SK-N-SH treated with all-trans-retinoic acid at 6 μM for 48 hours (cell line): ENCODE measurements around the gene UGT1A1.

ENCODE experiments used
- ATAC-seq: fragments of 200-7000 bp; cut with Tn5 transposase; 3 replicates; pipeline ENCODE4 v1.9.1; 2020; ENCODE audit warnings: mild to moderate bottlenecking, moderate library complexity
- BACH2 ChIP-seq: fragments of 250-450 bp; sonication (Bioruptor Pico); IDR thresholded peaks from 2 replicates; pipeline ENCODE4 v1.9.0; 2021; ENCODE audit warnings: mild to moderate bottlenecking, borderline replicate concordance
- CSDC2 ChIP-seq: fragments of 250-450 bp; sonication (Bioruptor Pico); IDR thresholded peaks from 2 replicates; pipeline ENCODE4 v1.5.0; 2020; ENCODE audit warnings: mild to moderate bottlenecking, moderate library complexity
- ESRRG ChIP-seq: fragments of 250-450 bp; sonication (Bioruptor Pico); IDR thresholded peaks from 2 replicates; pipeline ENCODE4 v1.6.1; 2021; ENCODE audit warnings: mild to moderate bottlenecking
- GLIS3 ChIP-seq: fragments of 250-450 bp; sonication (Bioruptor Pico); IDR thresholded peaks from 2 replicates; pipeline ENCODE4 v1.5.0; 2020; ENCODE audit warnings: mild to moderate bottlenecking, moderate library complexity
- ISL1 ChIP-seq: fragments of 250-450 bp; sonication (Bioruptor Pico); IDR thresholded peaks from 2 replicates; pipeline ENCODE4 v2.1.2; 2022; ENCODE audit warnings: mild to moderate bottlenecking, moderate library complexity
- OSR1 ChIP-seq: fragments of 250-450 bp; sonication (Bioruptor Pico); IDR thresholded peaks from 2 replicates; pipeline ENCODE4 v1.8.0; 2022; ENCODE audit warnings: moderate library complexity, mild to moderate bottlenecking, inconsistent platforms
- PPARA ChIP-seq: fragments of 250-450 bp; sonication (Bioruptor Pico); IDR thresholded peaks from 2 replicates; pipeline ENCODE4 v1.5.0; 2020; ENCODE audit warnings: mild to moderate bottlenecking, borderline replicate concordance
- RARB ChIP-seq: fragments of 250-450 bp; sonication (Bioruptor Pico); IDR thresholded peaks from 2 replicates; pipeline ENCODE4 v1.8.0; 2021; ENCODE audit warnings: mild to moderate bottlenecking, moderate library complexity
- SNAI2 ChIP-seq: fragments of 250-450 bp; sonication (Bioruptor Pico); IDR thresholded peaks from 2 replicates; pipeline ENCODE4 v1.5.0; 2020; ENCODE audit warnings: mild to moderate bottlenecking, moderate library complexity
- TOX ChIP-seq: fragments of 250-450 bp; sonication (Bioruptor Pico); IDR thresholded peaks from 2 replicates; pipeline ENCODE4 v1.8.0; 2021; ENCODE audit warnings: mild to moderate bottlenecking, moderate library complexity, borderline replicate concordance
- ZC3H10 ChIP-seq: fragments of 250-450 bp; sonication (Bioruptor Pico); IDR thresholded peaks from 2 replicates; pipeline ENCODE4 v1.5.1; 2021; ENCODE audit warnings: mild to moderate bottlenecking, moderate library complexity
- ZFP3 ChIP-seq: fragments of 250-450 bp; sonication (Bioruptor Pico); IDR thresholded peaks from 2 replicates; pipeline ENCODE4 v1.5.0; 2020; ENCODE audit warnings: mild to moderate bottlenecking, moderate library complexity
- ZFP30 ChIP-seq: fragments of 450-650 bp; formaldehyde crosslinking; IDR thresholded peaks from 2 replicates; pipeline ENCODE4 v1.5.0; 2022; ENCODE audit warnings: mild to moderate bottlenecking, moderate library complexity
- ZNF70 ChIP-seq: fragments of 450-650 bp; formaldehyde crosslinking; IDR thresholded peaks from 2 replicates; pipeline ENCODE4 v1.5.0; 2020; ENCODE audit warnings: mild to moderate bottlenecking, moderate library complexity
- ZNF8 ChIP-seq: fragments of 450-650 bp; formaldehyde crosslinking; IDR thresholded peaks from 2 replicates; pipeline ENCODE4 v1.5.0; 2020; ENCODE audit warnings: mild to moderate bottlenecking, moderate library complexity
- TF ChIP-seq, protein P1 (sequence below): fragments of 250-450 bp; sonication (Bioruptor Pico); IDR thresholded peaks from 2 replicates; pipeline ENCODE4 v1.8.0; 2021; ENCODE audit warnings: low read depth, mild to moderate bottlenecking, moderate library complexity, borderline replicate concordance
- TF ChIP-seq, protein P2 (sequence below): fragments of 250-450 bp; sonication (Bioruptor Pico); IDR thresholded peaks from 2 replicates; pipeline ENCODE4 v1.8.0; 2020; ENCODE audit warnings: mild to moderate bottlenecking, moderate library complexity, borderline replicate concordance
- TF ChIP-seq, protein P3 (sequence below): fragments of 250-450 bp; sonication (Bioruptor Pico); IDR thresholded peaks from 2 replicates; pipeline ENCODE4 v1.5.1; 2021; ENCODE audit warnings: mild to moderate bottlenecking, moderate library complexity

The UGT1A1 gene

DNA sequence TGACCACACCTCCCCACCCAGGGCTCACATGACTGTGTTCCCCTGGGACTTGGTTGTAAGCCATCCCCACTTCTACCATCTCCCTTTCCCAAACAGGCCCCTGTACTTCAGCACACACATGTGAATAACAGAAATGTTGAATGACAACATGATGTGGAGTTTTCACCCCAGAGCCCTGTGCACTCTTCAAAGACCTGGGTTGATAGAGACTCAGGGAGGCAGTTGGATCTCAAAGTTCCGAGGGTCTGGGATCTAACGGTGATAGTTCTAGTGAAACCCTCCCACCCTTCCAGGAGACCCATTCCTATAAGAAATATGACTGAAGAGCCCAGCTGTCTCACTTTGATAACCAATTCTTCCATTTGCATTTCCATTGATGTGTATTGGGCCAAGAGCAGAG is 18.0 kb downstream of the UGT1A1 start, which contains the start of gene MROH2A:
TSS of gene MROH2A (plus strand) at position 301 of the 400 bp plus-strand sequence. CDS start 1,029 bp downstream, outside the sequence.
- ATAC-seq: no peak
- TF ChIP-seq ZNF70 (no peak), TOX (CRISPR knock-in tag) (no peak), ZNF8 (CRISPR knock-in tag) (no peak), RARB (CRISPR knock-in tag) (no peak), ISL1 (CRISPR knock-in tag) (no peak)
- TF ChIP-seq, protein P1, sequence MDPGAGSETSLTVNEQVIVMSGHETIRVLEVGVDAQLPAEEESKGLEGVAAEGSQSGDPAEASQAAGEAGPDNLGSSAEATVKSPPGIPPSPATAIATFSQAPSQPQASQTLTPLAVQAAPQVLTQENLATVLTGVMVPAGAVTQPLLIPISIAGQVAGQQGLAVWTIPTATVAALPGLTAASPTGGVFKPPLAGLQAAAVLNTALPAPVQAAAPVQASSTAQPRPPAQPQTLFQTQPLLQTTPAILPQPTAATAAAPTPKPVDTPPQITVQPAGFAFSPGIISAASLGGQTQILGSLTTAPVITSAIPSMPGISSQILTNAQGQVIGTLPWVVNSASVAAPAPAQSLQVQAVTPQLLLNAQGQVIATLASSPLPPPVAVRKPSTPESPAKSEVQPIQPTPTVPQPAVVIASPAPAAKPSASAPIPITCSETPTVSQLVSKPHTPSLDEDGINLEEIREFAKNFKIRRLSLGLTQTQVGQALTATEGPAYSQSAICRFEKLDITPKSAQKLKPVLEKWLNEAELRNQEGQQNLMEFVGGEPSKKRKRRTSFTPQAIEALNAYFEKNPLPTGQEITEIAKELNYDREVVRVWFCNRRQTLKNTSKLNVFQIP (CRISPR knock-in tag): no peak
- TF ChIP-seq, all 23 proteins: peak for 0

DNA sequence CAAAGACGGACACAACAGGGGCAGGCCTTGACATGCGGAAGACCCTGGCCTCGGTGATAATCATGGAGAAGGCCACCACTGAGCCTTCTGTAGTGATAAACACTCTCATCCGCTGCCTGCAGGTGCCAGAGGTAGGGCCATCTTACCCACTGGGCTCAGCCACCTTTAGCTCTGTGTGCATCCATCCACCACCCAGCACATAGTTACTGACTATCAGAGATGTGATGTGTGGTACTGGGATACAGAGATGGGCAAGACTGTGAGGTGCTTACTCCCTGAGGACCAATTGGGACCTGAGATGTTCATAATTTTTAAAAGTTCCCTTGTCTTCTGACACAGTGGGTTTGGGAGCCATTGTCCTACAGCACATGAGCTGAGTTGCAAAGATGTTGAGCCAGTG is 19.7 kb downstream of the UGT1A1 start:
- ATAC-seq: no peak
- TF ChIP-seq, protein P1 (CRISPR knock-in tag): no peak
- TF ChIP-seq ZNF70 (no peak), TOX (CRISPR knock-in tag) (no peak), RARB (CRISPR knock-in tag) (no peak), CSDC2 (CRISPR knock-in tag) (no peak), ZFP3 (no peak), PPARA (CRISPR knock-in tag) (no peak), ZC3H10 (CRISPR knock-in tag) (no peak), ZFP30 (CRISPR knock-in tag) (no peak), BACH2 (no peak)
- TF ChIP-seq, protein P2, sequence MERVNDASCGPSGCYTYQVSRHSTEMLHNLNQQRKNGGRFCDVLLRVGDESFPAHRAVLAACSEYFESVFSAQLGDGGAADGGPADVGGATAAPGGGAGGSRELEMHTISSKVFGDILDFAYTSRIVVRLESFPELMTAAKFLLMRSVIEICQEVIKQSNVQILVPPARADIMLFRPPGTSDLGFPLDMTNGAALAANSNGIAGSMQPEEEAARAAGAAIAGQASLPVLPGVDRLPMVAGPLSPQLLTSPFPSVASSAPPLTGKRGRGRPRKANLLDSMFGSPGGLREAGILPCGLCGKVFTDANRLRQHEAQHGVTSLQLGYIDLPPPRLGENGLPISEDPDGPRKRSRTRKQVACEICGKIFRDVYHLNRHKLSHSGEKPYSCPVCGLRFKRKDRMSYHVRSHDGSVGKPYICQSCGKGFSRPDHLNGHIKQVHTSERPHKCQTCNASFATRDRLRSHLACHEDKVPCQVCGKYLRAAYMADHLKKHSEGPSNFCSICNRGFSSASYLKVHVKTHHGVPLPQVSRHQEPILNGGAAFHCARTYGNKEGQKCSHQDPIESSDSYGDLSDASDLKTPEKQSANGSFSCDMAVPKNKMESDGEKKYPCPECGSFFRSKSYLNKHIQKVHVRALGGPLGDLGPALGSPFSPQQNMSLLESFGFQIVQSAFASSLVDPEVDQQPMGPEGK: no peak
- TF ChIP-seq, protein P3, sequence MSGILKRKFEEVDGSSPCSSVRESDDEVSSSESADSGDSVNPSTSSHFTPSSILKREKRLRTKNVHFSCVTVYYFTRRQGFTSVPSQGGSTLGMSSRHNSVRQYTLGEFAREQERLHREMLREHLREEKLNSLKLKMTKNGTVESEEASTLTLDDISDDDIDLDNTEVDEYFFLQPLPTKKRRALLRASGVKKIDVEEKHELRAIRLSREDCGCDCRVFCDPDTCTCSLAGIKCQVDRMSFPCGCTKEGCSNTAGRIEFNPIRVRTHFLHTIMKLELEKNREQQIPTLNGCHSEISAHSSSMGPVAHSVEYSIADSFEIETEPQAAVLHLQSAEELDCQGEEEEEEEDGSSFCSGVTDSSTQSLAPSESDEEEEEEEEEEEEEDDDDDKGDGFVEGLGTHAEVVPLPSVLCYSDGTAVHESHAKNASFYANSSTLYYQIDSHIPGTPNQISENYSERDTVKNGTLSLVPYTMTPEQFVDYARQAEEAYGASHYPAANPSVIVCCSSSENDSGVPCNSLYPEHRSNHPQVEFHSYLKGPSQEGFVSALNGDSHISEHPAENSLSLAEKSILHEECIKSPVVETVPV (CRISPR knock-in tag): no peak

DNA sequence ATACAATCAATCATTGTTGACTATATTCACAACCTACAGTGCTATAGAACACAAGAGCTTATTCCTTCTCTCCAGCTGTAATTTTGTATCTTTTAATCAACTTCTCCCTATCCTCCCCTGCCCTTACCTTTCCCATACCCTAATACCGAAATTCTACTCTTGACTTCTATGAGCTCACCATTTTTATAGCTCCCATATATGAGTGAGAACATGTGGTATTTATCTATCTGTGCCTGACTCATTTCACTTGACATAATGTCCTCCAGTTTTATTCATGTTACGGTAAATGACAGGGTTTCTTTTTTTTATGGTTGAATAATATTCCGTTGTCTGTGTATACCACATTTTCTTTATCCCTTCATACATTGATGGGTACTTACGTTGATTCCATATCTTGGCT is 20.7 kb downstream of the UGT1A1 start:
- no peak for ATAC-seq
- no peak for TF ChIP-seq GLIS3
- no peak for TF ChIP-seq CSDC2 (CRISPR knock-in tag)
- no peak for TF ChIP-seq ESRRG (CRISPR knock-in tag)
- TF ChIP-seq, protein P3 (CRISPR knock-in tag): no peak
- TF ChIP-seq SNAI2 (CRISPR knock-in tag): no peak

DNA sequence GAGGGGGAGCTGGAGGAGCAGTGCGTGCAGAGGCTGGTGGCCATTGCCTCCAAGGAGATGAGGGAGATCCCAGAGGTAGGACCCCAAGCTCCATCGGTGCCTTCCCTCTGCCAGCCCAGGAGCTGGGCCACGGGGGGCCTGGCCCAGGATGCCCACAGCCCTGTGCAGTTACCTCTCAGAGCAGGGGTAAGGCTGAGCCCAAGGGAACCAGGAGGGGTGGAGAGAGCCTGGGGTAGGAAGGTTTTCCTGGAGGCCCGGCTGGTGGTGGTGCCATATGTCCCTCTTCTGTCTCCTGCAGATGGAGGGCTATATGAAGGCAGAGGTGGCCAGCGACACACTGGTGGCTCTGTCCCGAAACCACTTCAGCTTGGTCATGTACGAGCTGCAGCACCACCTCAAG is 29.5 kb downstream of the UGT1A1 start:
- no peak for ATAC-seq
- TF ChIP-seq ZC3H10 (CRISPR knock-in tag): no peak
- TF ChIP-seq OSR1 (CRISPR knock-in tag): no peak
- TF ChIP-seq, protein P1 (CRISPR knock-in tag): no peak
- no peak for TF ChIP-seq ZFP3
- TF ChIP-seq ZNF8 (CRISPR knock-in tag): no peak
- no peak for TF ChIP-seq ISL1 (CRISPR knock-in tag)
- TF ChIP-seq RARB (CRISPR knock-in tag): no peak
- TF ChIP-seq, protein P2: no peak
- no peak for TF ChIP-seq GLIS3
- no peak for TF ChIP-seq CSDC2 (CRISPR knock-in tag)
- TF ChIP-seq ZNF70: no peak
